Cardiac muscle cell (in vitro differentiated cells and primary cell): ENCODE measurements around the gene FAM107B. TPM values are rescaled to one million over a fixed set of nuclear protein-coding genes. Genes with fewer than 3 reads are reported as not detected.

Experiments used
- DNase-seq, 2 donors: peaks; one replicate each; pipeline versions ENCODE4 v3.0.0 to v3.0.0-alpha.2; 2010 to 2017; ENCODE audit warnings: low read depth in 1 of 2, low spot score in 1 of 2
- H3K27ac ChIP-seq: fragments of 200-600 bp; sonication (generic); 2 replicates; pipeline ENCODE4 v1.5.1; 2016
- H3K27me3 ChIP-seq: fragments of 200-600 bp; sonication (generic); 2 replicates; pipeline ENCODE4 v1.6.0; 2016; ENCODE audit warnings: control low read depth
- H3K36me3 ChIP-seq: fragments of 200-600 bp; sonication (generic); 2 replicates; pipeline ENCODE4 v1.5.1; 2016; ENCODE audit warnings: control low read depth
- H3K4me1 ChIP-seq: fragments of 200-600 bp; sonication (generic); 2 replicates; pipeline ENCODE4 v1.8.1; 2017; ENCODE audit warnings: low read depth, mild to moderate bottlenecking, mixed run types
- H3K4me3 ChIP-seq: fragments of 200-600 bp; sonication (generic); 2 replicates; pipeline ENCODE4 v1.5.1; 2016; ENCODE audit warnings: mild to moderate bottlenecking
- H3K9me3 ChIP-seq: fragments of 200-600 bp; sonication (generic); 2 replicates; pipeline ENCODE4 v1.5.1; 2017; ENCODE audit warnings: low read depth, mild to moderate bottlenecking, control low read depth
- CTCF ChIP-seq: IDR thresholded peaks from 2 replicates; pipeline ENCODE4 v1.5.1; 2012; ENCODE audit warnings: low read depth, mild to moderate bottlenecking, low read length
- polyA plus RNA-seq: library from polyadenylated mRNA; unstranded; fragments of >200 nt; fragmentation: Nextera tagmentation; extraction: Ambion mirVana; gene quantifications from 2 replicates; pipeline ENCODE4 v1.2.1, GENCODE V29; 2016
- total RNA-seq: library from RNA; depleted of rRNA; stranded (reverse); fragments of >200 nt; gene quantifications from 2 replicates; pipeline ENCODE4 v1.2.3, GENCODE V29; 2016

FAM107B gene
- total and polyA plus RNA-seq, 2 experiments from 2014 or later: 6.0 to 9.6 TPM

DNA sequence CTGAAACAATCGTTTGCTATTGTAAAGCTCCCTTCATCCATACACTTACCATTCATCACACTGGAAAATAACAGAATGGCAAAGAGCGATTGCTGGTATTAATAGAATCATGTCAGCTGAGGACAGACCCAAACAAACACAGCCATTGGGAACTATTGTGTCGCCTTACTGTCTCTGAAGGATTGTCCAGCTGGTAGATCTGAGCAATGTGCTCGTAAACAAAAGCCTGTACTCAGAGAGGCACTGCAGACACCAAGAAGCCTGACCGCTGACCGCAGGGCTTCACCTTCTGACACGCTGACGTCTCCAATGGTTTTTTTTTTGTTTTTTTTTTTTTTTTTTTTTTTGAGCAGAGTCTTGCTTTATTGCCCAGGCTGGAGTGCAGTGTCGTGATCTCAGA, 292.9 kb downstream of the FAM107B start:
- Histone ChIP-seq H3K4me1 (no peaks in the 10 kb centered on the region), H3K36me3 (no peaks in the 10 kb centered on the region), H3K4me3 (no peak overlapping the region), H3K27me3 (no peaks in the 10 kb centered on the region), H3K27ac (no peak overlapping the region), H3K9me3 (no peaks in the 10 kb centered on the region)
- TF ChIP-seq CTCF: no peak
- no peak for DNase-seq

- Histone ChIP-seq H3K27me3 (no peaks in the 10 kb centered on the region), H3K9me3 (no peaks in the 10 kb centered on the region), H3K4me3 (no peak overlapping the region), H3K36me3 (no peaks in the 10 kb centered on the region), H3K27ac (no peak overlapping the region), H3K4me1 (no peaks in the 10 kb centered on the region)
- TF ChIP-seq CTCF: no peak
- no peak for DNase-seq
Observed at GRCh38 chr10:14481014-14481413, 293.7 kb downstream of the FAM107B start.

DNA sequence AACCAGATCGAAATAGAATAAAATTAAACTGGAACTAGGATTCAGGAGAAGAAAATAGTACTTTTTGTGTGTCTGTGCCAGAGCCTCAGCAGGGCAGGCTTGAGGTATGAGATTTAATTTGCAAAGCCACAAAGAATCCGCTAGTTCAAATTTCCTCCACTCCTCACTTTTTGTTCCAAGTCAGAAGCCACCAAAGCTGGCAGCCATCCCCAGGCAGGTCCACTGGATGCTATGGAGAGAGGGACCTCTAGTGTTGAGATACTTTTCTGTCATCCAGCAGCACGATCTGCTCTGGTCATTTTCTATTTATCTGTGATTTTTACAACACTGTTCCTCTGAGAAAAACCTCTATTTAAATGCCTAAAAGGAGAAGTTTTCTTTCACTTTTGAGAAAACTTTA, 296.1 kb downstream of the FAM107B start:
- H3K36me3 ChIP-seq: no peaks in the 10 kb centered on the region
- no peaks in the 10 kb centered on the region for H3K9me3 ChIP-seq
- peak; percentile 71 to 86 for DNase-seq
- H3K4me1 ChIP-seq: no peaks in the 10 kb centered on the region
- H3K27ac ChIP-seq: no peak overlapping the region
- TF ChIP-seq CTCF: peak; percentile 72
- no peak overlapping the region for H3K4me3 ChIP-seq
- no peaks in the 10 kb centered on the region for H3K27me3 ChIP-seq

- H3K27me3 ChIP-seq: no peaks in the 10 kb centered on the region
- TF ChIP-seq CTCF: no peak
- no peaks in the 10 kb centered on the region for H3K9me3 ChIP-seq
- no peak for DNase-seq
- no peak overlapping the region for H3K27ac ChIP-seq
- H3K4me1 ChIP-seq: no peaks in the 10 kb centered on the region
- H3K4me3 ChIP-seq: no peak overlapping the region
- H3K36me3 ChIP-seq: no peaks in the 10 kb centered on the region
Observed at GRCh38 chr10:14478201-14478600, 296.5 kb downstream of the FAM107B start.

DNA sequence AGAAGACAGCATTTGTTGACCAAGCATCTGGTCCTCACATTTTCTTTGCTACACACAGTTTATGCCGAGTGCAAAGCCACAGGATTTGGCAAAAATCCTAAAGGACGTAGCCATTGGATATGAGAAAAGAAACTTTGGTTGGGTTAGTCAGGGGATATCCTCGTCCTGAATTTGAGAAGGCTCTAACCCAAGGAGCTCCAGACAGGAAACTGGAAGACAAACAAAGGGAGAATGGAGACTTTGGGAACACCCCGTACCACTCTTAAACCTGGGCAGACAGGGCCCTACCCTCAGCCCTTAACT, 297.3 kb downstream of the FAM107B start:
- Histone ChIP-seq H3K4me1 (no peaks in the 10 kb centered on the region), H3K9me3 (no peaks in the 10 kb centered on the region), H3K27ac (no peak overlapping the region), H3K27me3 (no peaks in the 10 kb centered on the region), H3K36me3 (no peaks in the 10 kb centered on the region), H3K4me3 (no peak overlapping the region)
- peak in 1 of 2 donors; percentile 14 for DNase-seq
- TF ChIP-seq CTCF: no peak
